ENCODE results near the gene RAB25. TPM values are rescaled to one million over a fixed set of nuclear protein-coding genes. Genes with fewer than 3 reads are reported as not detected.
A peak's percentile ranks its signal among the peaks of the same experiment; 100 is the strongest.

Gene RAB25
- polyA plus RNA-seq, 2 of the 4 experiments (the other 2 are of a cell fraction): not detected

DNA sequence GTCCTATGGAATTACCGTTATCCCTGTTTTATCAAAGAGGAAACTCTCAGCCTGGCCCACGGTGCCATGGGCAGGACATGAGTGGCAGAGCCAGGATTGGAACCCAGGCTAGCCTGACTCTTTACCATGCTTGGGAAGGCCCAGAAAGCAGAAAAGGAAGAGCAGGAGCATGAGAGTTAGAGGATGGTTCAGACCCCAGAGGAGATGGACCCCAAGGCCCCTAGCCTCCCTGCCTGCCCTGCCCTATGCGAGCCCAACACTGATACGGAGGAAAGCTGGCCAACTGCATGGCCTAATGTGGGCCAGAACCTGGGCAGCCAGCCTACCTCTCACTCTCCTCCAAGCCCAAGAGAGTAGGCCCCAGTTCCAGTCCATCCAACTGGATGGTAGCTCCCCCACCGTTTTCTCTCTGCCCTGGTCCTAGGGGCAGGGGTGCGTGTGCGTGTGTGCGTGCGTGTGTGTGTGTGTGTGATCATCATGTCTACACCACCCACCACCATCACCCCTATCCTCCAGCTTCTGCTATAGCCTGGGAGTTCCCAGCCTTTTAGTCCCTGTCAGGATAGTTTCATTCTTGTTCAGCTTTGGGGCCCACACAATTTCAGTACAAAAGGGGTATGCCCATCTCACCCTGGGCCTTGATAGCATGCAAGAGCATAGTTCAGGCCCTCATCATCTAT, 36.7 kb downstream of the RAB25 start:
- ChIA-PET POLR2A (interaction anchor here (1.0 to 2.2 kb wide), 8 partner anchors 8 to 32 kb away, joined by 3 to 17 read pairs (median 7); partner anchors contain the start of gene LMNA), CTCF (interaction anchor here (0.9 to 29.4 kb wide), 16 partner anchors 8 to 338 kb away, joined by 3 to 2239 read pairs (median 6); partner anchors contain the start of genes LMNA, PMF1, SEMA4A and SLC25A44)
- Histone ChIP-seq H3K9me3 (no peaks in the 10 kb centered on the region), H3K27ac (peak overlapping the region; percentile 91 to 93), H3K4me3 (no peak overlapping the region), H3K4me2 (peak overlapping the region; percentile 62; the same call in 1 of the 3 replicates), H3K4me1 (peaks cover 52% of the 10 kb centered on the region)
- TF ChIP-seq RAD21 (conservative IDR thresholded peaks at IDR 0.05 in 1 of 2, IDR thresholded peaks at IDR 0.05 in 1 of 2) (no peak), USF2 (IDR thresholded peaks at IDR 0.05) (no peak), CHD2 (IDR thresholded peaks at IDR 0.05; ENCODE audit: low read length, partially characterized antibody) (no peak), MAFK (IDR thresholded peaks at IDR 0.05; ENCODE audit: partially characterized antibody) (no peak)
- TF ChIP-seq, protein P1, sequence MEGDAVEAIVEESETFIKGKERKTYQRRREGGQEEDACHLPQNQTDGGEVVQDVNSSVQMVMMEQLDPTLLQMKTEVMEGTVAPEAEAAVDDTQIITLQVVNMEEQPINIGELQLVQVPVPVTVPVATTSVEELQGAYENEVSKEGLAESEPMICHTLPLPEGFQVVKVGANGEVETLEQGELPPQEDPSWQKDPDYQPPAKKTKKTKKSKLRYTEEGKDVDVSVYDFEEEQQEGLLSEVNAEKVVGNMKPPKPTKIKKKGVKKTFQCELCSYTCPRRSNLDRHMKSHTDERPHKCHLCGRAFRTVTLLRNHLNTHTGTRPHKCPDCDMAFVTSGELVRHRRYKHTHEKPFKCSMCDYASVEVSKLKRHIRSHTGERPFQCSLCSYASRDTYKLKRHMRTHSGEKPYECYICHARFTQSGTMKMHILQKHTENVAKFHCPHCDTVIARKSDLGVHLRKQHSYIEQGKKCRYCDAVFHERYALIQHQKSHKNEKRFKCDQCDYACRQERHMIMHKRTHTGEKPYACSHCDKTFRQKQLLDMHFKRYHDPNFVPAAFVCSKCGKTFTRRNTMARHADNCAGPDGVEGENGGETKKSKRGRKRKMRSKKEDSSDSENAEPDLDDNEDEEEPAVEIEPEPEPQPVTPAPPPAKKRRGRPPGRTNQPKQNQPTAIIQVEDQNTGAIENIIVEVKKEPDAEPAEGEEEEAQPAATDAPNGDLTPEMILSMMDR (IDR thresholded peaks at IDR 0.05): no peak
- TF ChIP-seq, protein P2, sequence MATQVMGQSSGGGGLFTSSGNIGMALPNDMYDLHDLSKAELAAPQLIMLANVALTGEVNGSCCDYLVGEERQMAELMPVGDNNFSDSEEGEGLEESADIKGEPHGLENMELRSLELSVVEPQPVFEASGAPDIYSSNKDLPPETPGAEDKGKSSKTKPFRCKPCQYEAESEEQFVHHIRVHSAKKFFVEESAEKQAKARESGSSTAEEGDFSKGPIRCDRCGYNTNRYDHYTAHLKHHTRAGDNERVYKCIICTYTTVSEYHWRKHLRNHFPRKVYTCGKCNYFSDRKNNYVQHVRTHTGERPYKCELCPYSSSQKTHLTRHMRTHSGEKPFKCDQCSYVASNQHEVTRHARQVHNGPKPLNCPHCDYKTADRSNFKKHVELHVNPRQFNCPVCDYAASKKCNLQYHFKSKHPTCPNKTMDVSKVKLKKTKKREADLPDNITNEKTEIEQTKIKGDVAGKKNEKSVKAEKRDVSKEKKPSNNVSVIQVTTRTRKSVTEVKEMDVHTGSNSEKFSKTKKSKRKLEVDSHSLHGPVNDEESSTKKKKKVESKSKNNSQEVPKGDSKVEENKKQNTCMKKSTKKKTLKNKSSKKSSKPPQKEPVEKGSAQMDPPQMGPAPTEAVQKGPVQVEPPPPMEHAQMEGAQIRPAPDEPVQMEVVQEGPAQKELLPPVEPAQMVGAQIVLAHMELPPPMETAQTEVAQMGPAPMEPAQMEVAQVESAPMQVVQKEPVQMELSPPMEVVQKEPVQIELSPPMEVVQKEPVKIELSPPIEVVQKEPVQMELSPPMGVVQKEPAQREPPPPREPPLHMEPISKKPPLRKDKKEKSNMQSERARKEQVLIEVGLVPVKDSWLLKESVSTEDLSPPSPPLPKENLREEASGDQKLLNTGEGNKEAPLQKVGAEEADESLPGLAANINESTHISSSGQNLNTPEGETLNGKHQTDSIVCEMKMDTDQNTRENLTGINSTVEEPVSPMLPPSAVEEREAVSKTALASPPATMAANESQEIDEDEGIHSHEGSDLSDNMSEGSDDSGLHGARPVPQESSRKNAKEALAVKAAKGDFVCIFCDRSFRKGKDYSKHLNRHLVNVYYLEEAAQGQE (IDR thresholded peaks at IDR 0.05): no peak
- ATAC-seq (no peak), FAIRE-seq (no peak), DNase-seq (ENCODE audit: low read depth in 1 of 2, low spot score in 1 of 2) (no peak)
- WGBS (ENCODE audit: missing lambda C conversion rate): 98% methylated on average over 9 of the region's 9 CpGs

DNA sequence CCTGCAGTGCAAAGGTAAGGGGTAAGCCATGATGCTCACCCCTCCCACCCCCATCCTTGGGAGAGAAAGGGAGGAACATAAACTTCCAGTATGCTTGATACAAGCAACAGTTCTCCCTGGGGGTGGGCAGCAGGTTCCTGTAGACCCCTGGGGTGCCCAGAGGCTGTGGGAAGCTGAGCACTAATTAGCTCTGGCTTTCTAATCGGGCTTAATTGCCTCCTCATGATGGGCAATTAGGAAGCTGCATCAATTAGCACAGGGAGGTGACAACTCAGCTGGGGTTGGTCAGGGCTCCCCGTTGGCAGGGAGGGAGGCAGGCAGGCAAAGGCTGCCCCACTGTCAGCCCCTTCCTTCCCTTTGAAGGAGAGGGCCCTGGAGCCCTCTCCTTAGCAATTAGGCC, 37.8 kb downstream of the RAB25 start:
- peak overlapping the region; percentile 17 to 91; a peak in 3 of 6 replicates for H3K27ac ChIP-seq
- no peak overlapping the region for H3K4me2 ChIP-seq
- ChIA-PET POLR2A (interaction anchor here (0.6 to 2.1 kb wide), 4 partner anchors 16 to 31 kb away, joined by 3 to 14 read pairs (median 6); partner anchors contain the start of gene LMNA), CTCF (interaction anchor here (1.0 to 29.4 kb wide), 6 partner anchors 8 to 125 kb away, joined by 4 to 2239 read pairs (median 14); partner anchors contain the start of genes LMNA and SEMA4A)
- peaks cover 64% of the 10 kb centered on the region for H3K4me1 ChIP-seq
- H3K4me3 ChIP-seq: no peak overlapping the region
- no peak for ATAC-seq
- no peak for DNase-seq (ENCODE audit: low read depth in 1 of 2, low spot score in 1 of 2)
- no peaks in the 10 kb centered on the region for H3K9me3 ChIP-seq
- no peak for FAIRE-seq
- TF ChIP-seq CHD2 (IDR thresholded peaks at IDR 0.05; ENCODE audit: low read length, partially characterized antibody) (no peak), MAZ (IDR thresholded peaks at IDR 0.05; ENCODE audit: borderline replicate concordance, low read depth, low read length) (no peak), RNF2 (IDR thresholded peaks at IDR 0.05; ENCODE audit: borderline replicate concordance, low read depth) (no peak)
- WGBS (ENCODE audit: missing lambda C conversion rate): 92% methylated on average over 2 of the region's 2 CpGs

DNA sequence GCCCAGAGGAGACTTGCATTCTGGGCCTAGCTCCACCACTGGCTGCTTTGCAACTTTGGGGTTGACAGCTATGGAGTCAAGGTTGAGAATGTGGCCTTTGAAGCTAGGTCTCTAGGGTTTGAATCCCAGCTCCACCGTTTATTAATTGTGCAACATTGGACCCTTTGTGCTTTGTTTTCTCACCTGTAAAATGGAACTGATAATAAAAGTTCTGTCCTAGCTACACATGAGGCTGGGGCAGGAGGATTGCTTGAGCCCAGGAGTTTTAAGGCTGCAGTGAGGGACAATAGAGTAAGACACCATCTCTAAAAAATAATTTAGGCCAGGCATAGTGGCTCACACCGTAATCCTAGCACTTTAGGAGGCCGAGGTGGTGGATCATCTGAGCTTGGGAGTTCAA, 38.3 kb downstream of the RAB25 start:
- Histone ChIP-seq H3K4me3 (no peak overlapping the region), H3K4me2 (no peak overlapping the region), H3K4me1 (peaks cover 69% of the 10 kb centered on the region), H3K27ac (peak overlapping the region; percentile 17 to 91; a peak in 3 of 6 replicates), H3K9me3 (no peaks in the 10 kb centered on the region)
- WGBS (ENCODE audit: missing lambda C conversion rate): 78% methylated on average over 3 of the region's 3 CpGs
- DNase-seq (ENCODE audit: low read depth in 1 of 2, low spot score in 1 of 2) (no peak), FAIRE-seq (no peak), ATAC-seq (no peak)
- CTCF ChIA-PET: interaction anchor here (1.0 to 29.4 kb wide), 7 partner anchors 8 to 125 kb away, joined by 3 to 2239 read pairs (median 5); partner anchors contain the start of genes LMNA, SEMA4A and SLC25A44
- POLR2A ChIA-PET: interaction anchor here (0.6 to 2.1 kb wide), 4 partner anchors 15 to 30 kb away, joined by 3 to 14 read pairs (median 6); partner anchors contain the start of gene LMNA
- TF ChIP-seq, protein P1 (IDR thresholded peaks at IDR 0.05): no peak
- TF ChIP-seq SMC3 (IDR thresholded peaks at IDR 0.05): no peak
- no peak for TF ChIP-seq HDAC2 (IDR thresholded peaks at IDR 0.05)
- TF ChIP-seq RCOR1 (IDR thresholded peaks at IDR 0.05; ENCODE audit: low read depth, low read length): no peak
- TF ChIP-seq, protein P3, sequence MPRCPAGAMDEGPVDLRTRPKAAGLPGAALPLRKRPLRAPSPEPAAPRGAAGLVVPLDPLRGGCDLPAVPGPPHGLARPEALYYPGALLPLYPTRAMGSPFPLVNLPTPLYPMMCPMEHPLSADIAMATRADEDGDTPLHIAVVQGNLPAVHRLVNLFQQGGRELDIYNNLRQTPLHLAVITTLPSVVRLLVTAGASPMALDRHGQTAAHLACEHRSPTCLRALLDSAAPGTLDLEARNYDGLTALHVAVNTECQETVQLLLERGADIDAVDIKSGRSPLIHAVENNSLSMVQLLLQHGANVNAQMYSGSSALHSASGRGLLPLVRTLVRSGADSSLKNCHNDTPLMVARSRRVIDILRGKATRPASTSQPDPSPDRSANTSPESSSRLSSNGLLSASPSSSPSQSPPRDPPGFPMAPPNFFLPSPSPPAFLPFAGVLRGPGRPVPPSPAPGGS (IDR thresholded peaks at IDR 0.05): no peak
- no peak for TF ChIP-seq RNF2 (IDR thresholded peaks at IDR 0.05; ENCODE audit: borderline replicate concordance, low read depth)
- TF ChIP-seq, protein P4, sequence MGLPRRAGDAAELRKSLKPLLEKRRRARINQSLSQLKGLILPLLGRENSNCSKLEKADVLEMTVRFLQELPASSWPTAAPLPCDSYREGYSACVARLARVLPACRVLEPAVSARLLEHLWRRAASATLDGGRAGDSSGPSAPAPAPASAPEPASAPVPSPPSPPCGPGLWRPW (IDR thresholded peaks at IDR 0.05): no peak
- TF ChIP-seq SREBF2 (IDR thresholded peaks at IDR 0.05): no peak
- TF ChIP-seq TFCP2L1 (CRISPR knock-in tag; IDR thresholded peaks at IDR 0.05): no peak
- TF ChIP-seq EHF (CRISPR knock-in tag; IDR thresholded peaks at IDR 0.05): no peak
- no peak for TF ChIP-seq CHD2 (IDR thresholded peaks at IDR 0.05; ENCODE audit: low read length, partially characterized antibody)
- TF ChIP-seq TP53 (CRISPR knock-in tag; IDR thresholded peaks at IDR 0.05): no peak
- no peak for TF ChIP-seq EP300 (IDR thresholded peaks at IDR 0.05)
- no peak for TF ChIP-seq ZC3H11A (IDR thresholded peaks at IDR 0.05)
- no peak for TF ChIP-seq GATA3 (IDR thresholded peaks at IDR 0.05; ENCODE audit: borderline replicate concordance)
